Activated naive CD8-positive, alpha-beta T cell treated with anti-CD3 and anti-CD28 coated beads, Interleukin-2, amount 50 U/mL, for 24 hours (primary cell): ENCODE results near the gene CACNA1C.
A peak's percentile ranks its signal among the peaks of the same experiment; 100 is the strongest.

Source experiments
- ATAC-seq: fragments of 150-1000 bp; cut with Tn5 transposase; one replicate; pipeline ENCODE4 v1.10.0; 2021
- DNase-seq: peaks from one replicate; pipeline ENCODE4 v3.0.0; 2021
- H3K27ac Mint-ChIP-seq: one replicate; pipeline ENCODE4 v1.8.0; 2021; ENCODE audit warnings: mild to moderate bottlenecking, mixed read lengths
- H3K27me3 Mint-ChIP-seq: one replicate; pipeline ENCODE4 v1.8.0; 2021; ENCODE audit warnings: mixed read lengths
- H3K36me3 Mint-ChIP-seq: one replicate; pipeline ENCODE4 v1.8.0; 2021; ENCODE audit warnings: low read depth, mixed read lengths
- H3K4me1 Mint-ChIP-seq: one replicate; pipeline ENCODE4 v1.8.0; 2021; ENCODE audit warnings: mixed read lengths
- H3K4me3 Mint-ChIP-seq: one replicate; pipeline ENCODE4 v1.8.0; 2021; ENCODE audit warnings: mild to moderate bottlenecking, moderate library complexity, mixed read lengths
- H3K9me3 Mint-ChIP-seq: one replicate; pipeline ENCODE4 v1.8.0; 2021; ENCODE audit warnings: mixed read lengths

Gene CACNA1C

GRCh38 chr12:2229661-2230539 lies 177.1 kb downstream of the CACNA1C start:
- Mint-ChIP-seq H3K4me3 (no peak overlapping the region), H3K9me3 (no peaks in the 10 kb centered on the region), H3K27me3 (peaks cover 15% of the 10 kb centered on the region), H3K27ac (no peak overlapping the region), H3K36me3 (no peaks in the 10 kb centered on the region), H3K4me1 (no peaks in the 10 kb centered on the region)
- no peak for DNase-seq
- no peak for ATAC-seq

- H3K27me3 Mint-ChIP-seq = peaks cover 15% of the 10 kb centered on the region
- no peaks in the 10 kb centered on the region for H3K9me3 Mint-ChIP-seq
- H3K4me3 Mint-ChIP-seq = no peak overlapping the region
- DNase-seq (no peak), ATAC-seq (no peak)
- no peak overlapping the region for H3K27ac Mint-ChIP-seq
- H3K36me3 Mint-ChIP-seq = no peaks in the 10 kb centered on the region
- H3K4me1 Mint-ChIP-seq = no peaks in the 10 kb centered on the region
Observed at GRCh38 chr12:2231011-2231595, 178.3 kb downstream of the CACNA1C start.

GRCh38 chr12:2231956-2232355 lies 179.2 kb downstream of the CACNA1C start:
- Mint-ChIP-seq H3K27me3 (peaks cover 15% of the 10 kb centered on the region), H3K4me3 (no peak overlapping the region), H3K27ac (no peak overlapping the region), H3K4me1 (no peaks in the 10 kb centered on the region), H3K9me3 (no peaks in the 10 kb centered on the region), H3K36me3 (no peaks in the 10 kb centered on the region)
- no peak for ATAC-seq
- no peak for DNase-seq

- no peaks in the 10 kb centered on the region for H3K4me1 Mint-ChIP-seq
- H3K9me3 Mint-ChIP-seq = no peaks in the 10 kb centered on the region
- DNase-seq (no peak), ATAC-seq (no peak)
- H3K36me3 Mint-ChIP-seq = no peaks in the 10 kb centered on the region
- H3K27ac Mint-ChIP-seq = no peak overlapping the region
- no peak overlapping the region for H3K4me3 Mint-ChIP-seq
- peaks cover 9% of the 10 kb centered on the region for H3K27me3 Mint-ChIP-seq
Observed at GRCh38 chr12:2233034-2233433, 180.2 kb downstream of the CACNA1C start.

GRCh38 chr12:2234091-2234490 lies 181.3 kb downstream of the CACNA1C start:
- Mint-ChIP-seq H3K4me1 (no peaks in the 10 kb centered on the region), H3K27ac (no peak overlapping the region), H3K9me3 (no peaks in the 10 kb centered on the region), H3K36me3 (no peaks in the 10 kb centered on the region), H3K27me3 (peaks cover 7% of the 10 kb centered on the region), H3K4me3 (no peak overlapping the region)
- ATAC-seq (no peak), DNase-seq (no peak)

GRCh38 chr12:2234646-2235350 lies 182.0 kb downstream of the CACNA1C start:
- Mint-ChIP-seq H3K4me3 (no peak overlapping the region), H3K27me3 (peaks cover 3% of the 10 kb centered on the region), H3K36me3 (no peaks in the 10 kb centered on the region), H3K9me3 (no peaks in the 10 kb centered on the region), H3K4me1 (no peaks in the 10 kb centered on the region), H3K27ac (no peak overlapping the region)
- DNase-seq (no peak), ATAC-seq (no peak)

- H3K9me3 Mint-ChIP-seq = no peaks in the 10 kb centered on the region
- H3K27ac Mint-ChIP-seq = no peak overlapping the region
- H3K36me3 Mint-ChIP-seq = no peaks in the 10 kb centered on the region
- no peaks in the 10 kb centered on the region for H3K4me1 Mint-ChIP-seq
- DNase-seq (no peak), ATAC-seq (no peak)
- peaks cover 3% of the 10 kb centered on the region for H3K27me3 Mint-ChIP-seq
- H3K4me3 Mint-ChIP-seq = no peak overlapping the region
Observed at GRCh38 chr12:2236506-2237294, 183.9 kb downstream of the CACNA1C start.

- no peak for ATAC-seq
- no peaks in the 10 kb centered on the region for H3K4me1 Mint-ChIP-seq
Observed at GRCh38 chr12:2238111-2238510, 185.3 kb downstream of the CACNA1C start.

GRCh38 chr12:2239381-2239871 lies 186.6 kb downstream of the CACNA1C start:
- H3K36me3 Mint-ChIP-seq = no peaks in the 10 kb centered on the region
- ATAC-seq = no peak
- no peaks in the 10 kb centered on the region for H3K9me3 Mint-ChIP-seq
- H3K27ac Mint-ChIP-seq = no peak overlapping the region
- H3K4me1 Mint-ChIP-seq = no peaks in the 10 kb centered on the region
- no peak overlapping the region for H3K4me3 Mint-ChIP-seq
- no peak for DNase-seq
- H3K27me3 Mint-ChIP-seq = peaks cover 4% of the 10 kb centered on the region

More at GRCh38 chr12:2238111-2238510, 185.3 kb downstream of the CACNA1C start:
- no peak overlapping the region for H3K4me3 Mint-ChIP-seq
- H3K9me3 Mint-ChIP-seq = no peaks in the 10 kb centered on the region
- H3K36me3 Mint-ChIP-seq = no peaks in the 10 kb centered on the region
- H3K27me3 Mint-ChIP-seq = peaks cover 7% of the 10 kb centered on the region
- no peak for DNase-seq
- no peak overlapping the region for H3K27ac Mint-ChIP-seq

GRCh38 chr12:2240390-2240789 lies 187.6 kb downstream of the CACNA1C start:
- H3K4me1 Mint-ChIP-seq = no peaks in the 10 kb centered on the region
- H3K36me3 Mint-ChIP-seq = no peaks in the 10 kb centered on the region
- peaks cover 4% of the 10 kb centered on the region for H3K27me3 Mint-ChIP-seq
- DNase-seq (no peak), ATAC-seq (no peak)
- no peak overlapping the region for H3K27ac Mint-ChIP-seq
- no peak overlapping the region for H3K4me3 Mint-ChIP-seq
- no peaks in the 10 kb centered on the region for H3K9me3 Mint-ChIP-seq

- peaks cover 4% of the 10 kb centered on the region for H3K27me3 Mint-ChIP-seq
- no peak for DNase-seq
- H3K4me1 Mint-ChIP-seq = no peaks in the 10 kb centered on the region
- no peak for ATAC-seq
- H3K9me3 Mint-ChIP-seq = no peaks in the 10 kb centered on the region
- H3K27ac Mint-ChIP-seq = no peak overlapping the region
- no peaks in the 10 kb centered on the region for H3K36me3 Mint-ChIP-seq
- no peak overlapping the region for H3K4me3 Mint-ChIP-seq
Observed at GRCh38 chr12:2240984-2241383, 188.2 kb downstream of the CACNA1C start.

GRCh38 chr12:2242216-2242615 lies 189.4 kb downstream of the CACNA1C start:
- no peaks in the 10 kb centered on the region for H3K4me1 Mint-ChIP-seq
- no peak for ATAC-seq
- H3K9me3 Mint-ChIP-seq = no peaks in the 10 kb centered on the region
- no peak overlapping the region for H3K4me3 Mint-ChIP-seq
- DNase-seq = no peak
- no peak overlapping the region for H3K27ac Mint-ChIP-seq
- H3K27me3 Mint-ChIP-seq = peaks cover 4% of the 10 kb centered on the region
- no peaks in the 10 kb centered on the region for H3K36me3 Mint-ChIP-seq

- Mint-ChIP-seq H3K27ac (no peak overlapping the region), H3K4me1 (no peaks in the 10 kb centered on the region), H3K27me3 (peaks cover 4% of the 10 kb centered on the region), H3K36me3 (no peaks in the 10 kb centered on the region), H3K9me3 (no peaks in the 10 kb centered on the region), H3K4me3 (no peak overlapping the region)
- no peak for ATAC-seq
- no peak for DNase-seq
Observed at GRCh38 chr12:2242816-2243215, 190.0 kb downstream of the CACNA1C start.

GRCh38 chr12:2243275-2243674 lies 190.5 kb downstream of the CACNA1C start:
- H3K4me1 Mint-ChIP-seq = no peaks in the 10 kb centered on the region
- no peaks in the 10 kb centered on the region for H3K36me3 Mint-ChIP-seq
- peaks cover 4% of the 10 kb centered on the region for H3K27me3 Mint-ChIP-seq
- DNase-seq (no peak), ATAC-seq (peak; percentile 35)
- no peak overlapping the region for H3K27ac Mint-ChIP-seq
- no peak overlapping the region for H3K4me3 Mint-ChIP-seq
- no peaks in the 10 kb centered on the region for H3K9me3 Mint-ChIP-seq
